DMS 273 treated with DMSO at 0.1 percent for 48 hours (cell line): ENCODE results near the gene GEMIN7.

Experiments
- DNase-seq: peaks from one replicate; lab custom pipeline; 2025; lab: John Stamatoyannopoulos, UW

The GEMIN7 gene

DNA sequence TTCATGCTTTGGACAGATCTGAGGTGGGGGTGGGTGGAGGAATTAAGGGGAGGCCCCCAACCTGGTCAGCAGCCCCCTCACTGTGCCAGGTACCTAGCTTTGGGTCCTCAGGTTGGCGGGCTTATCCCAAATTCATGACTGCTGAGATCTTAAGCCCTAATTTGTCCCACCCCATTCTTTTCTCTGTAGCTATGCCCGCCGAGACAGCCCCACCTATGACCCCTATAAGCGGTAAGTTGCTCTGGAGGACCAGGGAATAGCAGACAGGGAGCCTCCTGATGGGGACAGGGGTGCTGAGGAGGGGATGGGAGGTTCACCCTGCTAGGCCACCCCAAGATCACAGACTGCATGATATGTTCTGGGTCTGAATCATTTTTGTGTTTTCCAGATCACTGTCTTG is 17.1 kb upstream of the GEMIN7 start:
- DNase-seq: no peak

DNA sequence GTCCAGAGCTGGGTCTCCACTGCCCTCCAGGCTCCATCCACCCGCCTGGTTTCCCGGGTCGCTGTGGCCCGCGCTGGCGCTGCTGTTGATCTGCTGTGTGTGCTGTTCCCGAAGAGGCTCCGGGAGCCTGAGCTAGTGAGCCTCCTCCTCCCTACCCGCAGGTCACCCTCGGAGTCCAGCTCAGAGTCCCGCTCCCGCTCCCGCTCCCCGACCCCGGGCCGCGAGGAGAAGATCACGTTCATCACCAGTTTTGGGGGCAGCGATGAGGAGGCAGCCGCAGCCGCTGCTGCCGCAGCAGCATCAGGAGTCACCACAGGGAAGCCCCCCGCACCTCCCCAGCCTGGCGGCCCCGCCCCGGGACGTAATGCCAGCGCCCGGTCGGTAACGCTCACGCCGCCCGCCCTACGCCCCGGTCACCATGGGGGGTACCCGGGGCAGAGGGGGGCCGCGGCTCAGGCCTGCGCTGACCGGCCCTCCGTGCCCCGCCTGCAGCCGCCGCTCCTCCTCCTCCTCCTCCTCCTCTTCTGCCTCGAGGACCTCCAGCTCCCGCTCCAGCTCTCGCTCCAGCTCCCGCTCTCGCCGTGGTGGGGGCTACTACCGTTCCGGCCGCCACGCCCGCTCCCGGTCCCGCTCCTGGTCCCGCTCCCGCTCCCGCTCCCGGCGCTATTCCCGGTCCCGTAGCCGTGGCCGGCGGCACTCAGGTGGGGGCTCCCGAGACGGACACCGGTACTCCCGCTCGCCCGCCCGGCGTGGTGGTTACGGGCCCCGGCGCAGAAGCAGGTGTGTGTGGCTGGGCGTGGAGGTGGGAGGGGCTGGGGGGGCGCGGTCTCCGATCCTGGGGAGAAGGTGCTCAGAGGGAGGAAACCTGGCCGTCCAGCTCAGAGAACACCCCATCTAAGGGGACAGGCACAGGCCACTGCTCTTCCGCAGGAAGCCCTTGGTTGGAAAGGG is 14.9 kb upstream of the GEMIN7 start:
- no peak for DNase-seq

DNA sequence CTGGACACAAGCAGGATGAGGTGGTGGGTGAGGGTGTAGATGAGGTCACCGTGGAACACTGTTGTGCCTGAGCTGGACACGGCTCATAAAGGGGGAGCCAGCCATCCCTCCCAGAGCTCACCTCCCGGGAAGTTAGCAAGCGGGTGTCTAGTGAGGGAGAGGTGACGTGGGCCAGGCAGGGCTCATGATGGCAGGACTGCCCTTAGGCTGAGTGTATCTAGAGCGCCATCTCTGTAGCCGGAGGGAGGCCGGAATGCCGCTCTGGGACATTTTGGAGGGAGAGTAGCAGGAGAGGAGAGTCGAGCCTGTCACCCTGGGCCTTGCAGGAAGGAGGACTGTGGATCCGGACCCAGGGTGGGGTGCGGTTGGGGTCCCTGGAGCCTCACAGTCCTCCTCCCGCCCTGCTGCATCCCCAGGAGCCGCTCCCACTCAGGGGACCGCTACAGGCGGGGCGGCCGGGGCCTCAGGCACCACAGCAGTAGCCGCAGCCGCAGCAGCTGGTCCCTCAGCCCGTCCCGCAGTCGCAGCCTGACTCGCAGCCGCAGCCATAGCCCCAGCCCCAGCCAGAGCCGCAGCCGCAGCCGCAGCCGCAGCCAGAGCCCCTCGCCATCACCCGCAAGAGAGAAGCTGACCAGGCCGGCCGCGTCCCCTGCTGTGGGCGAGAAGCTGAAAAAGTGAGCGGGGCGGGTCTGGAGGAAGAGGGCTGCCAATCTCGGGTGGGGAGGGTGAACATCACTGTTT is 12.0 kb upstream of the GEMIN7 start:
- DNase-seq: no peak

DNA sequence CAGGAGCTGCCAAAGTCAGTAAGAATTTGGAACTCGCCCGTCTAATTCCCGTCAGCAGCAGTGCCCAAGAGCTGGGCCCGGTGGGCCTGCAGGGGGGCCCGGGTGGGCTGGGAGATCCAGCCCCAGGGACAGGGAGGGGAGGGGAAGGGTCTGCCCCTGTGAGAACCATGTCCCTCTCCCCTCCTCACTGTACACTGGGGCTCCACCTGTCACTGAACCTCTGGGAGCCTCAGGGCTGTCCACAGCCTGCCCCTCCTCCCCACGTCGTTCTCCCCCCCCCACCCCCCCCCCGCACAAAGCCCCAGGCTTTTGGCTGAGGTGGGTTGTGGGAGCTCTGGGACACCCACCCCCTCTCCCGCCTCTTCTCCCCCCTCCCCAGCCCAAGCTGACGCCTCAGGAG is 11.0 kb upstream of the GEMIN7 start:
- DNase-seq: no peak

DNA sequence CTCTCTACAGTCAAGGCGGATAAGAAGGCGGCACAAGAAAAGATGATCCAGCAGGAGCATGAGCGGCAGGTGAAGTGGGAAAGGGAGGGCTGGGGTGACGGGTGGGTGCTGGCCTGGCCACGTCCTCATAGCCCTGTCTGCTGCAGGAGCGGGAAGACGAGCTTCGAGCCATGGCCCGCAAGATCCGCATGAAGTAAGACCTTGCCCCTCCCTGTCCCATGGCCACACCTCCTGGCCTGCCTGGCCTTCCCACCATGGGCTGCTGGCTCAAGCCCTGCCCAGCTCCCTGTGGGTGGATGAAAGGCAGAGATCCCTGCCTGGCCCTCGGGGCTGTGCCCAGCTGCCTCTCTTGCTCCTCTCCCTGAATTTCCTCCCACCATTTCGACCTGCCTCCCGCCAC is 10.0 kb upstream of the GEMIN7 start:
- no peak for DNase-seq

- no peak for DNase-seq
Observed at GRCh38 chr19:45070214-45070613, 8.8 kb upstream of the GEMIN7 start.

GRCh38 chr19:45070861-45071544 is 8.1 kb upstream of the GEMIN7 start:
- no peak for DNase-seq

DNA sequence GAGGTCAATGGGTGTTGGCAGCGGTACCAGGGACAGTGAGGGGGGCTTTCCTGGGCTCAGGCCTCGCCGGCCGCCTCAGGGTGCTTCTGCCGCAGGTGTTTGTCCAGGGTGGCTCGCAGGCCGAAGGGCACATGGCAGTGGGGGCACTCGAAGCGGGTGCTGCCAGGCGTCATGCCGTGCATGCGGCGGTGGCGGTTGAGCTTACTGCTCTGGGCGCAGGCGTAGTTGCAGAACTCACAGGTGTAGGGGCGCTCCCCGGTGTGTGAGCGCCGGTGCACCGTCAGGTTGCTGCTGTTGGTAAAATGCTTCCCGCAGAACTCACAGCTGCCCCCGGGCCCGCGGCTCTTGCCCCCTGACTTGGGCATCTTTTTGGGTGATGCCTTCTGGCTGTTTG is 7.5 kb upstream of the GEMIN7 start:
- DNase-seq: no peak

GRCh38 chr19:45071969-45072790 is 6.9 kb upstream of the GEMIN7 start:
- no peak for DNase-seq

DNA sequence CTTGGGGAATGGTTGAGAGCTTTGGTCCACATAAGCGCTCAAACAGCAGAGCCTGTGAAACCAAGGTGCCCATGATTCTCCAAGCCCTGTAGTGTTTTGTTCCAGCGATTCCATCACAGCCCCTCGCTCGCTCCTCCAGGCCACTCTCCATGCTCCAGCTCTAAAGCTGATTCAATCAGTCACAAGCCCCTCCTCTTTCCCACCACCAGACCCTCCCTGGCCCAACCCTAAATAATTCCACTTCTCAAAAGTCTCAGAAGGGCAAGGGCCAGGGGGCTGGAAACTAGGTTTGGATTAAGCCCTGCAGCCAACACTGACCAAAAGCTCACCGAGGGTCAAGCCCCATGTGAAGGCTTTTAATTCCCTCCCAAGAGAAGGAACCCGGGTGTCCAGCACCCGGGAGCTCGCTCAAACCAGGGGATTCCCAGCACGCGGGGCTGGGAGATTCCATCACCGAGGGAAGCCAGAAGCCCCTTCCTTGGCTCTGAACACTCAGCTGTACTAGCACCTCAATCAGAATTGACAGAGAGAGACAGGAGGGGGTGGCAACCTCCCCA is 4.2 kb upstream of the GEMIN7 start:
- DNase-seq: no peak

GRCh38 chr19:45075301-45076028 is 3.6 kb upstream of the GEMIN7 start:
- DNase-seq: peak; percentile 46

- DNase-seq: peak; percentile 34
Observed at GRCh38 chr19:45076029-45076850, 2.8 kb upstream of the GEMIN7 start, which contains the start of gene ZNF296. Gene ZNF296 (minus strand): TSS chr19:45076478. CDS start chr19:45076373, 105 bp downstream.

- DNase-seq: no peak
Observed at GRCh38 chr19:45076851-45077730, 2.0 kb upstream of the GEMIN7 start.

DNA sequence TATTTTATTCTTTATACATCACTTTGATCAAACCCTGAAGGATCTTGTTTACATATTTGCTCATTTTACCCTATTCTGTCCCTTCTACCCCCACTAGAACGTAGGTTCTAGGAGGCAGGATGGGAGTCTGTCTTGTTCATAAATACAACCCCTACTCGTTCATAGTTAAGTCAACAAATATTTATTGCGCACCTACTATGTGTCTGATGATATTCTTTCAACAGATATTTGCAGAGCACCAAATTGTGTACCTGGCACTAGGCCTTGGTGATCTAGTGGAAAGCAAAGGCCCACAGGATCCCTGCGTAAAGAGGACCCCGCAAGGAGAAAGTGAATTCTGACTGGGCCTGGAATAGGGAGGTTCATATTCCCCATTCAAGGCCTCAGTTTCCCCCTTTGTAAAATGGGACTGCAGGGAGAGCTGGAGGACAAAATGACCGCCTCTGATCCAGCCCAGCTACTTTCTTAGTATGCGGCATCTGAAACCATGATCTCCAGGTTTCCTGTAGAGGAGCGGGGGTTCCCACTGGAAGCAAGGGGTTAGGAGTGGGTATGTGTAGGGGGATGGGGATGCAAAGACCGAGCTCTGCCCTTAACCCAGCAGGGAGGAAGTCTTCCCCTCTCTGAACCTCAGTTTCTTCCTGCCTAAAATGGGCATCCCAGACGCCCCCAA is 534 bp upstream of the GEMIN7 start:
- DNase-seq: no peak

GRCh38 chr19:45079911-45080370 is 881 bp downstream of the GEMIN7 start:
- DNase-seq: no peak

GRCh38 chr19:45082170-45082569 is 3.1 kb downstream of the GEMIN7 start:
- no peak for DNase-seq

DNA sequence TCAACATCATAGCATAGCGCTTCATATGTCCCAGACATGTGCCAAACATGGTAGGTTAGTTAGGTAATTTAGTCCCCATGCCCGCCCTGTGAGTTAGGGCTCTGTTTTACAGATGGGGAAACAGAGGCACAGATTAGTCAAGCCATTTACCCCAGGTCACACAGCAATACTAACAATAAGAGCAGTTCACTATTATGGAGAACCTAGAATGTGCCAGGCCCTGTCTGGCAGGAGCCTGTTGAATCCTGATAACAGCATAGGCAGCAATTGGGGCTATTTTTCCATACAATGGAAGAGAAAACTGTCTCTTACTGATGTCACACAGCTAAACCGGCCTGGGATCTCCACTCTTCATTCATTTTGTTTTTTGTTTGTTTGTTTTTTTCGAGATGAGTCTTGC is 7.4 kb downstream of the GEMIN7 start:
- DNase-seq: no peak

DNA sequence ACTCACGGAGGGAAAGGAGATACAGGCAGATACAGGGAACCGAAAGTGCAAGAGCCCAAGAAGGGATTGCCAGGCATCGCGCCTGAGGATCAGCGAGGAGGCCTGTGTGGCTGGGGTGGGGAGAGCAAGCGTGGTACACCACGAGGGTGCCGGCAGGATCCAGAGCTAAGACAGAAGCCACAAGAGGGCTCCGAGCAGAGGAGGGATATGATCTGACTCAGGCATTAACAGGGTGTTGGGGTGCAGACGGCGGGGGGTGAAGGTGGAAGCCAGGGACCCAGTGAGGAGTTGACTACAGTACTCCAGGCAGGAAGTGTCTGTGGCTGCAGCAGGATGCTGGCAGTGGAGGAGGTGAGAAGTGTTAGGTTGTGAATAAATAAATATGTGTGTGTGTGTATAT is 8.5 kb downstream of the GEMIN7 start:
- DNase-seq: no peak
